GM18873 (cell line): ENCODE results near the gene ZBTB11.
"Not testable (repeated sequence)": the region's sequence is repeated elsewhere in the genome, so short reads cannot be mapped to it uniquely, and the experiment has no call there.

Experiments used
- ATAC-seq: cut with Tn5 transposase; IDR thresholded peaks from one replicate; pipeline ENCODE4 v1.9.1; 2021; ENCODE audit warnings: mild to moderate bottlenecking, moderate library complexity, moderate number of reproducible peaks; ENCODE audit not compliant: unreplicated experiment, low FRiP score

The ZBTB11 gene, protein sequence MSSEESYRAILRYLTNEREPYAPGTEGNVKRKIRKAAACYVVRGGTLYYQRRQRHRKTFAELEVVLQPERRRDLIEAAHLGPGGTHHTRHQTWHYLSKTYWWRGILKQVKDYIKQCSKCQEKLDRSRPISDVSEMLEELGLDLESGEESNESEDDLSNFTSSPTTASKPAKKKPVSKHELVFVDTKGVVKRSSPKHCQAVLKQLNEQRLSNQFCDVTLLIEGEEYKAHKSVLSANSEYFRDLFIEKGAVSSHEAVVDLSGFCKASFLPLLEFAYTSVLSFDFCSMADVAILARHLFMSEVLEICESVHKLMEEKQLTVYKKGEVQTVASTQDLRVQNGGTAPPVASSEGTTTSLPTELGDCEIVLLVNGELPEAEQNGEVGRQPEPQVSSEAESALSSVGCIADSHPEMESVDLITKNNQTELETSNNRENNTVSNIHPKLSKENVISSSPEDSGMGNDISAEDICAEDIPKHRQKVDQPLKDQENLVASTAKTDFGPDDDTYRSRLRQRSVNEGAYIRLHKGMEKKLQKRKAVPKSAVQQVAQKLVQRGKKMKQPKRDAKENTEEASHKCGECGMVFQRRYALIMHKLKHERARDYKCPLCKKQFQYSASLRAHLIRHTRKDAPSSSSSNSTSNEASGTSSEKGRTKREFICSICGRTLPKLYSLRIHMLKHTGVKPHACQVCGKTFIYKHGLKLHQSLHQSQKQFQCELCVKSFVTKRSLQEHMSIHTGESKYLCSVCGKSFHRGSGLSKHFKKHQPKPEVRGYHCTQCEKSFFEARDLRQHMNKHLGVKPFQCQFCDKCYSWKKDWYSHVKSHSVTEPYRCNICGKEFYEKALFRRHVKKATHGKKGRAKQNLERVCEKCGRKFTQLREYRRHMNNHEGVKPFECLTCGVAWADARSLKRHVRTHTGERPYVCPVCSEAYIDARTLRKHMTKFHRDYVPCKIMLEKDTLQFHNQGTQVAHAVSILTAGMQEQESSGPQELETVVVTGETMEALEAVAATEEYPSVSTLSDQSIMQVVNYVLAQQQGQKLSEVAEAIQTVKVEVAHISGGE

DNA sequence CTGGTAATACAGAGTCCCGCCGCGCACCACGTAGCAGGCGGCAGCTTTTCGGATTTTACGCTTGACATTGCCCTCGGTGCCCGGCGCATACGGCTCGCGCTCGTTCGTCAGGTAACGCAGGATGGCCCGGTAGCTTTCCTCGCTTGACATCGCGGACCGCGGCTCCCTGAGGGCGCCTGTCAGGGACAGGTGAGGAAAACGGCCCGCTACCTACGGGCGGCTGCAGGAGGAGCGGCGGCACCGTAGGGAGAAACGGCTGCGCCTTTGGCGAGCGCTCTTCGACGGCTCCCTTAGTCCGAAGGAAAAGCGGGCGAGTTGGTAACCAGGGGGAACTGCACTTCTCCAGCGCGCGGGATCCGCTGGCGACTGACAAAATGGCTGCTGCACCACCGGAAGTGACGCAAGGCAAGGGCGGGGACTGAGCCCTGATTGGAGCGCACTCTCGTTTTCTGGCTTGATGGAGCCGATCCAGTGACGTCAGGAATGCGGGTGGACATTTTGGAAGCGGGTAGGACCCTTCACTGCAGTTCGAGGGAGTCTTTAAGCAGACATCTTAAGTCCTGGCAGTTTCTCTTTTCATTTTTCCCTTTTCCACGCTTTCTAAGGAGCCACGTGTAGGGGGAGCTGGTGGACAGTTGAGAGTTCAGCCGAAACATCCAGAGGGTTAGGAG is at the start of gene ZBTB11:
TSS of gene ZBTB11 (minus strand) at position 368 of the 671 bp plus-strand sequence. CDS start at position 150, 218 bp downstream.
- ATAC-seq = peak; percentile 82

DNA sequence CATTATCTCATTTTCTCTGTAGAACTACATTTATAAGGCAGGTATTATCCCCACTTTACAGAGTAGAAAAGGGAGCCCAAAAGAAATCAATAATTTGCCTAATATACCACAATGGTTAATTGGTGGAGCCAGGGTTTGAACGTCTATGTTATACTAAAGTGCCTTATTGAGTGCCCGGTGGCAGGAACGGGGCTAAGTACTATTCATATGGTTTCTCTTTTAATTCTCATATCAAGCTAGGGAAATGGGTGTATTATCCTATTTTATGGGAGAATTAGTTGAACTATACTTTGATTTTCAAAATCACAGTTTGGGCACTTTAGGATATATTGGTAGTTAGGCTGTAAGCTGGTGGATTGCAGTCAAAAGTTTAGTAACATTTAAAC is 49.0 kb upstream of the ZBTB11 start:
- ATAC-seq = no peak

DNA sequence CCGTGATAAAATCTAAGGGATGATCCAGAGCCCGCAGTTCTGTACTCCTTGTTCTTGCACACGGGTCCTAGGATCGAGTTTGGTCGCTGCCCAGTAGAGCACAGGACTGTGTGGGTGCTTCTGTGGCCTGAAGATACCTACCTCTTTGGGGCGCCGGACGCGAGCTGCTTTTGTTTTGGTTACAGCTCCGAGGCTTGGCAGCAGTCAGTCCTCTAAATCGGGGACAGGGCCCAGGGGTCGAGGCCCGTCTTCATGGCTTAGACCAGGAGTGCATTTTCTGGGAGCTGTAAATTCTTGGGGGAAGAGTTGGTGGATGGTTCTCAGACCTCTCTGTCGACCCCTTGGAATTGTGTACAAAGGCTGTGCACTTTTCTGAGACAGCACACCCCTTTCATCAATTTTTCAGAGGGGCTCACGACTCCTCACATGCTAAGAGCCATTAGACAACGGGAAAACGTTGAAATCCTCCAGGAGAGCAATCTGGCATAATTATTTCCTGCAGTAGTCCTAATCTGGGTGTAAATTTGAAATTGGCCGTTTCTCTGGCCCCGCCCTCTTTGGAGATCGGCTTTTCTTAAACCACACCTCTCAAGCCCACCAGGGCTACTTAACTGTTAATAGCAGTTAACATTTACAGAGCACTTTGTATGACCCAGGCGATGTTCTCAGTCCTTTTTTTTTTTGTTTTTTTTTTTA is 48.4 kb upstream of the ZBTB11 start:
- peak; percentile 1 for ATAC-seq

DNA sequence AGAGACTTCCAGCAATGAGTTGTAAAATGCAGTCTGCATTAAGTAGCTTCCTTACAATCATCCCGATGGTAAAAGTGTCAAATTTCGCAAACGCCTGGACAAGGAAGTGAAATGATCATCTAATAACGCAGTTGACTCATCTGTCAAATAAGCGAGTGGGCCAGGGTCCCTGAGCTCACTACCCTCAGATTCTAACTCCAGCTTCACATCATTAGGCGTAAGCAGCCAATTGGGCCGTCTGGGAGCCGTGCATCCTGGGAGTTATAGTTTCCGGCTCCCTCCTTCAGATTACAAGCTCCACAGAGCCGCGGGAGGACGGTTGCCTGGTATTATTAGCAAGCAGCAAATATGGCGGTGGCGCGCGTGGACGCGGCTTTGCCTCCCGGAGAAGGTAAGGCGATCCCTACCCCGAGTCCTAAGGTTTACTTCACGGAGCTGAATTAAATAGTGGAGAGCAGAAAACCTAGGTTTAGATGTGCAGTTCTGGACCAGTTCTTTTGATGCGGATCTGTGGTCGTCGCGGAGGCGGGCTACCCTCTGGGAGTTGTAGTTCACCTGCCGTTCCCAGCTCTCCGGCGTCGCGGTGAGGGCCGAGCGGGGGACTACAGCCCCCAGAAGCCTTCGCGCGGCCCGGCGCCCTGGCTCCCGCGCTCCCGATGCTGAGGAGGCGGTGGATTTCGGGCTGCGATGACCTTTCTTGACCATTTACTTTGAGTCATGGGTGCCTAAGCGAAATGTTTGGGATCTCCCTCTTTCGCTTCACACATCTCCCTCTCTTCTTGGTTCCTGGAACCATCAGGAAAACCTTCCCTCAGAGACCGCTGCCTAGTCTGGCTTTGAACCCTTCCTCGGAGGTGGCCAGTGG is 47.6 kb upstream of the ZBTB11 start, which contains the start of gene CEP97:
TSS of gene CEP97 (plus strand) at position 286 of the 865 bp plus-strand sequence. CDS start at position 349, 63 bp downstream.
- ATAC-seq = peak; percentile 81

DNA sequence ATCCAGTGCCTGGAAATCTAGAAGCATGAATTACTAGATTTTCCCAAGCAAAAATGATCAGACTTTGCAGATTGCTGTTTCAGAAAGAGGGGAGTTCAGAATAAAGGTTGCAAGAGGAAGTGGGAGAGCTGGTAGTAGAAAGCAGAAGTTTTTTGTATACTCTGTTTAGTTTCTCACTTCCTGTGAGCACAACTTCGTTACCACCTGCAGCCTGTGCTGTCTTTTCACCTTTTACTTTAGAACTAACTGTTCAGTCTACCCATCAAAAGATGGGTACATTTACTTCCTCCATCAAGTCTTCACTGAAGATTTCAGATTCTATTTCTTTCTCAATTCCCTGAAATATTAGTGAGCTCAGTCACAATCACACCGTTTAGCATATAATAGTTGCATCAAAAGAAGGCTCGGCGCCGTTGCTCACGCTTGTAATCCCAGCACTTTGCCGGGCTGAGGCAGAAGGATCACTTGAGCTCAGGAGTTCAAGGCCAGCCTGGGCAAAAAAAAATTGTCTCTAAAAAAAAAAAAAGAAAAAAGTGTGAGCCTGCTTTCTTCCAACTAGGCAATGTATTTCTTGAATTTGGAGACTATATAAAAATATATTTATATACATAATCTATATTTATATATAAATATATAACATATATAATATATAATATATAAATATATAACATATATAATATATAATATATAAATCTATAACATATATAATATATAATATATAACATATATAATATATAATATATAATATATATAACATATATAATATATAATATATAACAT is 45.7 kb upstream of the ZBTB11 start:
- peak; percentile 66 for ATAC-seq

DNA sequence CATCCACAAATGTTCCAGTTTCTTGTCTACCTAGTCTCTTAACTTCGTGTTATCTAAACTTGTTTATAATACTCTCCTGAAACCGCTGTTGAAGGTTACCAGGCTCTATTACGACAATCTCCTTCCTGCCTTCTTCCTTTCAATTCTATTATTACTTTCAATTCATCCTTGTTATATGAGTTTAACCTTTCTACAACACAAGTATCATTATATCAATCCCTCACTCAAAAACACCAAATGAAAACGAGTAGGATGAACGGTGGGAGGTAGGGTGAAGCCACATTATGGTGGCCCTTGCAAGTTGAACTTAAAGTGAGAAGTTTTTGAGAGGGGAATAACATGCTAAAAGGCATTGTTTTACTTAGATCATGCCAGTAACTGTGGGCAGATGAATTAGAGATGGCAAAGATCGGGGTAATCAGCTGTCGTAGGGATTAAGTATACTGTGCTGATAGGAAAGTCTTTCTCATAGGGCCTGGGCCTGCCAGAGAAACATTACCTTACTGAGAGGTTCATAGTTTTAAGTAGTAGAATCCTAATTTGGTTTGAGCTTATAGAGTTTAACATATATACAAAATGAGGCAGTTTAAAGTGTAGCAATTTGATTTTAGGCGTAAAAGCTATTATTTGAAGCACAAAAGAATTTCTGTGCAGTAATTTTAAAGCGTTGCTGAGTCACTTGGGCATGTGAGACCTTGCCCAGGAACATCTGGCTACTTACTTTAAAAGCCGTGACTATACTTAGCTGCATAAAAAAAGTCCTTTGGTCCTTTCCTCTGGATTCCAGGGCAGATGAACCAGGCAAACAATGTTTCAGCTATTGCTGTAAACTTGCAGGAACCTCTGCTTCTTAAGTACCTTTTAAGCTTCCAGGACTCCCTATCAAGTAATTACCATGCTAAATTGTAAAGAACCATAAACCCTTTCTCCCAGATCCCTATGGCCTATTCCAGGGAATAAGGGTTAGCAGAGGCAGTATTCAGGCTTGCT is 44.2 kb upstream of the ZBTB11 start:
- ATAC-seq = no peak

DNA sequence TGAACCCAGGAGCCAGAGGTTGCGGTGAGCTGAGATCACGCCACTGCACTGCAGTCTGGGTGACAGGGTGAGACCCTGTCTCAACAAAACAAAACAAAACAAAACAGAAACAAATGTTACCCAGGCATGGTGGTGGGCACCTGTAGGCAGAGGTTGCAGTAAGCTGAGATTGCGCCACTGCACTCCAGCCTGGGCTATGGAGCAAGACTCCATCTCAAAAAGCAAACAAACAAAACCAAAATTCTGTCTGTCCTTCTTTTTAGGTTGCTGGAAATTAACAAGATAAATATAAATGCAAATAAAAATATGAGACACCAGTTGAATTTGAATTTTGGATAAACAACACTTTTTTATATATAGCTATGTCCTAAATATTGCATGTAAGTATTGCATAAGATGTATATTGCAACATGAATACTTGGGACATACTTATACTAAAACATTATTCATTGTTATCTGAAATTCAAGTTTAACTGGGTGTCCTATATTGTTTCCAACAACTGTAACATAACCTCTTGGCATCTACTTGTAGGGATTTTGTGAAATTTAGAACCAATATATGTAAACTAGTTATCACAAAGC is 42.8 kb upstream of the ZBTB11 start:
- no peak for ATAC-seq

DNA sequence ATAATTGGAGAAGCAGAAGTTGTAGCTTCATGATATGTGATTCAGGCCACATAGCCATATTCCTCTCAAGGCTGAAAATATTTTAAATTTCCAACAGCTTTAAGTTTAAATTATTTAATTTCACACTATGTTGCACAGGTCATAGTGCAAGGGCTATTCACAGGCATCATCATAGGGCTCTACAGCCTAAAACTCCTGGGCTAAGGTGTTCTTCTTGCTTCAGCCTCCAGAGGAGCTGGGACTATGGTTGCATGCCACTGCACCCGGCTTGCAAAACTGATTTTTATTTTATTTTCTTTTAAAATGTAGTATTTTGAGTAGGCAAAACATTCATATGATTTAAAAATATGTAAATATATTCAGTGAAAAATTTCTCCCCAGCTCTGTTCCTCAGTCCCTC is 41.5 kb upstream of the ZBTB11 start:
- no peak for ATAC-seq

DNA sequence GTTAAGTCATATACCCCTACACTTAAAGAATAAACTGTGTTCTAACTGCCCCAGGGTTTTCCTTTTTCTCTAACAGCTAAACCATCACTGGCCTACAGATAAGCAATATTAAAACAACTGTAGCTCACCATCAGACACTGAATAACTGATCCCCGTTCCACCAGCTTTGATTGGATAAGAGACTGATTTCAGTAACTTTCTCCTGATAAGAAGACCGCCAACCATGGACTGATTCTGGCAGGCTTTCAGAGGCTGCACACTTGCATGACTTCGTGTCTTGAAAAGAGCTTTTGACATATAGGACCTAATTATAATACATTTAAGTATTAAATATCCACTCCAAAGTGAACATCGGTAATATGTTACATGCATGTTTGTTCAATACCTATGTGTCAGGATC is 32.2 kb upstream of the ZBTB11 start:
- no peak for ATAC-seq

DNA sequence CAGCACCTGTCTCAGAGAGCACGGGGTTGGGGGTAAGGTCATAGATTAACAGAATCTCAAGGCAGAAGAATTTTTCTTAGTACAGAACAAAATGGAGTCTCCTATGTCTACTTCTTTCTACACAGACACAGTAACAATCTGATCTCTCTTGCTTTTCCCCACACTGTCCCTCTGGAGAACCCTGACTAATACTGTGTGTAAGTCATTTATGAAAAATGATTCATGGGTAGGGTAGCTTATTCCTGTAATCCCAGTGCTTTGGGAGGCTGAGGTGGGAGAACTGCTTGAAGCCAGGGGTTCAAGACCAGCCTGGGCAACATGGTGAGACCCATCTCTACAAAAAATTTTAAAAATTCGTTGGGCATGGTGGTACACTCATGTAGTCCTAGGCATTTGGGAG is 27.7 kb upstream of the ZBTB11 start:
- ATAC-seq = not testable (repeated sequence)

DNA sequence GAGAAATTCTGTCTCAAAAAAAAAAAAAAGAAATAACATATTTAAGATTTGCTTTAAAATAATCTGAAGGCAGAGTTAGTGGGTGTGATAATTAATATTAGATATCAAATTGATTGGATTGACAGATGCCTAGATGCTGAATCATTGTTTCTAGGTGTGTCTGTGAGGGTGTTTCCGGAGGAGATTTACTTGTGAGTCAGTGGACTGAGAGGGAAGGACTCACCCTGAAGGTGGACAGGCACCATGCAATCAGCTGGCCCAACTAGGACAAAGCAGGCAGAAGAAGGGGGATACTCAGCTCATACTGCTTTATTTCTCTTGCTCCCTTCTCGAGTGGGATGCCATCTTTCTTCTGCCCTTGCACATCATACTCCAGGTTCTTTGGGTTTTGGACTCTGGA is 26.2 kb upstream of the ZBTB11 start:
- no peak for ATAC-seq

DNA sequence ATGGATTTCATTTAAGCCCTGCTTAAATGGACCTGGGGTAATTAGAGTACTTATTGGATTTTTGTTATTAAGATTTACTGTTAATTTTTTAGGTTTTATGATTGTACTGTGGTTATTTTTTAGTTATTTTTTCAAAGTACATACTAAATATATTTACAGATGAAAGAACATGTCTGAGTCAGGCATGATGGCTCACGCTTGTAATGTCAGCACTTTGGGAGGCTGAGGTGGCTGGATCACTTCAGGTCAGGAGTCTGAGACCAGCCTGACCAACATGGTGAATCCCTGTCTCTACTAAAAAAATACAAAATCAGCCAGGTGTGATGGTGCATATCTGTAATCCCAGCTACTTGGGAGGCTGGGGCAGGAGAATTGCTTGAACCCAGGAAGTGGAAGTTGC is 25.8 kb upstream of the ZBTB11 start:
- ATAC-seq = no peak

DNA sequence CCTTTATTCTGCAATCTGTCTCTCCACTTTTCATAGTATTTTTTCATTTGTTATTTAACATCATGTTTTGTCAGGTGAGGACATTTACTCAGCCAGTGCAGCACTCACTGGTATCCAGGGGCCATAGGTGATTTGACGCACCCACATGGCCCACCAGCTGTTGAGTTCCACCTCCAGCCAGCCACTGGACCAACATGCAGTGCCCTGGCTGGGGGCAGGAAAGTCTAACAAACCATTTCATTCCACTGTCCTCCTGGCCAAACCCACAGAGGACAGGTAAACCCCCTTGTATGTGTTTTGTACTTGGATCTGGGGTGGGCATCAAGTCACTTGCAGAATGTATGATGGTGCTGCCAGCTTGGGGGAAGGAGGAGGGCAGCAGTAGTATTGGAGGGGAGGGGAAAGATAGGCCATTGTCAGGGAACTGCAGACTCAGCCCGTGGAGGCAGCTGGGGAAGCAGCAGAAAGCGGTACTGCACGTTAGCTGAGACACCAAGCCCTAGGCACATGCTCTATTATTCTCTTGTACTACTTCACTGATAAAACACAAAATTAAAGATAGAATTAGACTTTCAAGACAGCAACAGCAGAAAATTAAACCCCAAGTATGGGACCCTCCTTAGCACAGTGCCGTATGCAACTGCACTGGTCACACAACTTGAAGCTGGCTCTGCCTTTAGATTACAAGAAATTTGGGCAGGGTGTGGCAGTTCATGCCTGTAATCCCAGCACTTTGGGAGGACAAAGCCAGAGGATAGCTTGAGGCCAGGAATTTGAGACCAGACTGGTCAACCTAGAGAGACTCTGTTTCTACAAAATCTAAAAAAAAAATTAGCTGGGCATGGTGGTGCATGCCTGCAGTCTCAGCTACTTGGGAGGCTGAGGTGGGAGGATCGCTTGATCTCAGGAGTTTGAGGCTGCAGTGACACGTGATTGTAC is 25.0 kb upstream of the ZBTB11 start:
- no peak for ATAC-seq

DNA sequence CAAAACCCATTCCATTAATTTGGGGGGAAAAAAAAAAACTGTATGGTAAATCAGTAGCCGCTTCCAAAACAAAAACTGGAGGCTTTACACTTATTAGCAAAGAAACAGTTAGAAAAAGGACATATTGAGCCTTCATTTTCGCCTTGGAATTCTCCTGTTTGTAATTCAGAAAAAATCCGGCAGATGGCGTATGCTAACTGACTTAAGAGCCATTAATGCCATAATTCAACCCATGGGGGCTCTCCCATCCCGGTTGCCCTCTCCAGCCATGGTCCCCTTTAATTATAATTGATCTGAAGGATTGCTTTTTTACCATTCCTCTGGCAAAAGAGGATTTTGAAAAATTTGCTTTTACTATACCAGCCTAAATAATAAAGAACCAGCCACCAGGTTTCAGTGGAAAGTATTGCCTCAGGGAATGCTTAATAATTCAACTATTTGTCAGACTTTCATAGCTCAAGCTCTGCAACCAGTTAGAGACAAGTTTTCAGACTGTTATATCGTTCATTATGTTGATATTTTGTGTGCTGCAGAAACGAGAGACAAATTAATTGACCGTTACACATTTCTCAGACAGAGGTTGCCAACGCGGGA is 18.9 kb upstream of the ZBTB11 start:
- no peak for ATAC-seq

DNA sequence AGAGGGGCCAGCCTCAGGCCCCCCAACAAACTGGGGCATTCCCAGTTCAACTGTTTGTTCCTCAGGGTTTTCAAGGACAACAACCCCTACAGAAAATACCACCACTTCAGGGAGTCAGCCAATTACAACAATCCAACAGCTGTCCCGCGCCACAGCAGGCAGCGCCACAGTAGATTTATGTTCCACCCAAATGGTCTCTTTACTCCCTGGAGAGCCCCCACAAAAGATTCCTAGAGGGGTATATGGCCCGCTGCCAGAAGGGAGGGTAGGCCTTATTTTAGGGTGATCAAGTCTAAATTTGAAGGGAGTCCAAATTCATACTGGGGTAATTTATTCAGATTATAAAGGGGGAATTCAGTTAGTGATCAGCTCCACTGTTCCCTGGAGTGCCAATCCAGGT is 17.9 kb upstream of the ZBTB11 start:
- not testable (repeated sequence) for ATAC-seq
